ENCODE measurements around the gene PKHD1. TPM values are rescaled to one million over a fixed set of nuclear protein-coding genes. Genes with fewer than 3 reads are reported as not detected.

Gene PKHD1
- total RNA-seq, 1 donor from 2014 or later: 1.6 TPM

GRCh38 chr6:51846531-51846930, 240.9 kb downstream of the PKHD1 start:
- no peak overlapping the region for H3K4me3 ChIP-seq (ENCODE audit: low read depth, low read length)
- H3K27me3 ChIP-seq (ENCODE audit: control insufficient read depth, insufficient read depth, low read length): no peaks in the 10 kb centered on the region
- TF ChIP-seq, protein P1, sequence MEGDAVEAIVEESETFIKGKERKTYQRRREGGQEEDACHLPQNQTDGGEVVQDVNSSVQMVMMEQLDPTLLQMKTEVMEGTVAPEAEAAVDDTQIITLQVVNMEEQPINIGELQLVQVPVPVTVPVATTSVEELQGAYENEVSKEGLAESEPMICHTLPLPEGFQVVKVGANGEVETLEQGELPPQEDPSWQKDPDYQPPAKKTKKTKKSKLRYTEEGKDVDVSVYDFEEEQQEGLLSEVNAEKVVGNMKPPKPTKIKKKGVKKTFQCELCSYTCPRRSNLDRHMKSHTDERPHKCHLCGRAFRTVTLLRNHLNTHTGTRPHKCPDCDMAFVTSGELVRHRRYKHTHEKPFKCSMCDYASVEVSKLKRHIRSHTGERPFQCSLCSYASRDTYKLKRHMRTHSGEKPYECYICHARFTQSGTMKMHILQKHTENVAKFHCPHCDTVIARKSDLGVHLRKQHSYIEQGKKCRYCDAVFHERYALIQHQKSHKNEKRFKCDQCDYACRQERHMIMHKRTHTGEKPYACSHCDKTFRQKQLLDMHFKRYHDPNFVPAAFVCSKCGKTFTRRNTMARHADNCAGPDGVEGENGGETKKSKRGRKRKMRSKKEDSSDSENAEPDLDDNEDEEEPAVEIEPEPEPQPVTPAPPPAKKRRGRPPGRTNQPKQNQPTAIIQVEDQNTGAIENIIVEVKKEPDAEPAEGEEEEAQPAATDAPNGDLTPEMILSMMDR (IDR thresholded peaks at IDR 0.05; ENCODE audit: insufficient read depth, low read length, poor library complexity, severe bottlenecking): no peak
- no peak for DNase-seq (ENCODE audit: low read depth)
- H3K36me3 ChIP-seq (ENCODE audit: control insufficient read depth, insufficient read depth, low read length): no peaks in the 10 kb centered on the region

GRCh38 chr6:51844336-51844735, 243.1 kb downstream of the PKHD1 start:
- no peak overlapping the region for H3K4me3 ChIP-seq (ENCODE audit: low read depth, low read length)
- DNase-seq (ENCODE audit: low read depth): no peak
- H3K27me3 ChIP-seq (ENCODE audit: control insufficient read depth, insufficient read depth, low read length): no peaks in the 10 kb centered on the region
- no peaks in the 10 kb centered on the region for H3K36me3 ChIP-seq (ENCODE audit: control insufficient read depth, insufficient read depth, low read length)
- TF ChIP-seq, protein P1 (IDR thresholded peaks at IDR 0.05; ENCODE audit: insufficient read depth, low read length, poor library complexity, severe bottlenecking): peak; percentile 51

DNA sequence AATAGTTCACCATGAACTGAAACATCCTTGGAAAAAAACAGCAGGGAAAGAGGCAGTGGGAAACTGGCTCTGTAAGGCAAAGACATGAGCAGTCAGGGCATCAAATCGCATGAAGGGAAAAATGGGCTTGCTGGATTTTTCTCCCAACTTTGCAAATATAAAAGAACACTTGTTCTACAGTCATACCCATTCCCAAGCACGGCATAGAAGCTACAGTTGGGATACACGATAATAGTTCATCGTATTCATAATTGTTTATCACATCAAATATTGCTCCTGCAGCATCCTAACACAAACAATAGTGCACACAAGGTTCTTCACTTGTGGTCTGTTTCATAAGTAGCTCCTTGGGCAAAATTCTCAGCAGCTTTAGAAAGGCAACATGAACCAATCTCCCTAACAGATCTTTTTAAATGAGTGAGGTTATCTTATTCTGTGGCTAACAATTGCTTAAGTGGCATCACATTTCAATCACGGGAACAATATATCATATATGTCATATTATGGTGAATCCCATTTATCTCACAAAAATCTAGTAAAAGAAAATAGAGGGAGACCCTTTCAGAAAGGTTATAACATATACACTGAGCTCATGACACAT, 243.9 kb downstream of the PKHD1 start:
- DNase-seq (ENCODE audit: low read depth): no peak
- Histone ChIP-seq H3K27me3 (ENCODE audit: control insufficient read depth, insufficient read depth, low read length) (no peaks in the 10 kb centered on the region), H3K4me3 (ENCODE audit: low read depth, low read length) (no peak overlapping the region), H3K36me3 (ENCODE audit: control insufficient read depth, insufficient read depth, low read length) (no peaks in the 10 kb centered on the region)
- TF ChIP-seq, protein P1 (IDR thresholded peaks at IDR 0.05; ENCODE audit: insufficient read depth, low read length, poor library complexity, severe bottlenecking): no peak

GRCh38 chr6:51842804-51843378, 244.5 kb downstream of the PKHD1 start:
- no peak for DNase-seq (ENCODE audit: low read depth)
- H3K36me3 ChIP-seq (ENCODE audit: control insufficient read depth, insufficient read depth, low read length): no peaks in the 10 kb centered on the region
- TF ChIP-seq, protein P1 (IDR thresholded peaks at IDR 0.05; ENCODE audit: insufficient read depth, low read length, poor library complexity, severe bottlenecking): no peak
- H3K4me3 ChIP-seq (ENCODE audit: low read depth, low read length): no peak overlapping the region
- no peaks in the 10 kb centered on the region for H3K27me3 ChIP-seq (ENCODE audit: control insufficient read depth, insufficient read depth, low read length)

- TF ChIP-seq, protein P1 (IDR thresholded peaks at IDR 0.05; ENCODE audit: insufficient read depth, low read length, poor library complexity, severe bottlenecking): no peak
- no peak for DNase-seq (ENCODE audit: low read depth)
- no peaks in the 10 kb centered on the region for H3K36me3 ChIP-seq (ENCODE audit: control insufficient read depth, insufficient read depth, low read length)
These were observed 245.2 kb downstream of the PKHD1 start for GRCh38 chr6:51842061-51842803.

More at GRCh38 chr6:51842061-51842803, 245.2 kb downstream of the PKHD1 start:
- Histone ChIP-seq H3K4me3 (ENCODE audit: low read depth, low read length) (no peak overlapping the region), H3K27me3 (ENCODE audit: control insufficient read depth, insufficient read depth, low read length) (no peaks in the 10 kb centered on the region)
